Measurements from ENCODE around the gene FCRLA.
"Not testable (repeated sequence)": the region's sequence is repeated elsewhere in the genome, so short reads cannot be mapped to it uniquely, and the experiment has no call there.

FCRLA gene

GRCh38 chr1:161706482-161707347 lies at the start of gene FCRLA:
TSS of gene FCRLA (plus strand) at chr1:161707229. CDS start at chr1:161707265, 36 bp downstream.
- peaks cover 7% of the 10 kb centered on the region for H3K36me3 ChIP-seq (replicated peaks; ENCODE audit: low read depth, low read length)
- H3K4me3 ChIP-seq (ENCODE audit: low read length) = peak within 1 kb of the TSS; percentile 62
- H3K4me2 ChIP-seq (ENCODE audit: low read length) = peak within 1 kb of the TSS; percentile 80
- no peaks in the 10 kb centered on the region for H3K27me3 ChIP-seq (ENCODE audit: low read depth, low read length)
- H3K27ac ChIP-seq (ENCODE audit: low read length) = peak within 1 kb of the TSS; percentile 91
- TF ChIP-seq CTCF (IDR thresholded peaks at IDR 0.05; ENCODE audit: low read depth, low read length) (no peak), EZH2phosphoT487 (IDR thresholded peaks at IDR 0.05; ENCODE audit: low read depth) (no peak)
- no peaks in the 10 kb centered on the region for H4K20me1 ChIP-seq (ENCODE audit: insufficient read depth, low read length)
- peaks cover 66% of the 10 kb centered on the region for H3K4me1 ChIP-seq (ENCODE audit: low read length)
- no peak within 1 kb of the TSS for H2AFZ ChIP-seq (ENCODE audit: low read depth, low read length)
- H3K79me2 ChIP-seq (ENCODE audit: low read length) = peaks cover 14% of the 10 kb centered on the region
- no peaks in the 10 kb centered on the region for H3K9me3 ChIP-seq (ENCODE audit: insufficient read depth, low read length)
- peak within 1 kb of the TSS; percentile 65 for H3K9ac ChIP-seq (ENCODE audit: low read length)

- not testable (repeated sequence) for H3K4me3 ChIP-seq (ENCODE audit: low read length); H3K9ac ChIP-seq (ENCODE audit: low read length); H3K79me2 ChIP-seq (ENCODE audit: low read length); H3K4me1 ChIP-seq (ENCODE audit: low read length); H4K20me1 ChIP-seq (ENCODE audit: insufficient read depth, low read length); H3K36me3 ChIP-seq (replicated peaks; ENCODE audit: low read depth, low read length); H3K27me3 ChIP-seq (ENCODE audit: low read depth, low read length); H3K4me2 ChIP-seq (ENCODE audit: low read length); H3K9me3 ChIP-seq (ENCODE audit: insufficient read depth, low read length); H3K27ac ChIP-seq (ENCODE audit: low read length); H2AFZ ChIP-seq (ENCODE audit: low read depth, low read length)
Measured at GRCh38 chr1:161658524-161658923, 48.5 kb upstream of the FCRLA start.

- H3K4me3 ChIP-seq (ENCODE audit: low read length); H3K79me2 ChIP-seq (ENCODE audit: low read length); H3K9me3 ChIP-seq (ENCODE audit: insufficient read depth, low read length); H4K20me1 ChIP-seq (ENCODE audit: insufficient read depth, low read length); H3K4me2 ChIP-seq (ENCODE audit: low read length); H3K4me1 ChIP-seq (ENCODE audit: low read length); H3K27me3 ChIP-seq (ENCODE audit: low read depth, low read length); H3K9ac ChIP-seq (ENCODE audit: low read length); H3K27ac ChIP-seq (ENCODE audit: low read length); H3K36me3 ChIP-seq (replicated peaks; ENCODE audit: low read depth, low read length); H2AFZ ChIP-seq (ENCODE audit: low read depth, low read length): not testable (repeated sequence)
Measured at GRCh38 chr1:161661660-161662311, 45.2 kb upstream of the FCRLA start.

GRCh38 chr1:161662684-161663339 lies 44.2 kb upstream of the FCRLA start, which contains the start of gene FCGR2B:
TSS of gene FCGR2B (plus strand) at chr1:161663143. CDS start at chr1:161663242, 99 bp downstream.
- H4K20me1 ChIP-seq (ENCODE audit: insufficient read depth, low read length); H2AFZ ChIP-seq (ENCODE audit: low read depth, low read length); H3K9me3 ChIP-seq (ENCODE audit: insufficient read depth, low read length); H3K9ac ChIP-seq (ENCODE audit: low read length); H3K4me2 ChIP-seq (ENCODE audit: low read length); H3K4me3 ChIP-seq (ENCODE audit: low read length); H3K79me2 ChIP-seq (ENCODE audit: low read length); H3K27ac ChIP-seq (ENCODE audit: low read length); H3K27me3 ChIP-seq (ENCODE audit: low read depth, low read length); H3K4me1 ChIP-seq (ENCODE audit: low read length); H3K36me3 ChIP-seq (replicated peaks; ENCODE audit: low read depth, low read length): not testable (repeated sequence)

- H2AFZ ChIP-seq (ENCODE audit: low read depth, low read length); H3K4me1 ChIP-seq (ENCODE audit: low read length); H3K27ac ChIP-seq (ENCODE audit: low read length); H3K9ac ChIP-seq (ENCODE audit: low read length); H3K4me2 ChIP-seq (ENCODE audit: low read length); H3K9me3 ChIP-seq (ENCODE audit: insufficient read depth, low read length); H3K36me3 ChIP-seq (replicated peaks; ENCODE audit: low read depth, low read length); H3K4me3 ChIP-seq (ENCODE audit: low read length); H3K79me2 ChIP-seq (ENCODE audit: low read length); H4K20me1 ChIP-seq (ENCODE audit: insufficient read depth, low read length); H3K27me3 ChIP-seq (ENCODE audit: low read depth, low read length): not testable (repeated sequence)
Measured at GRCh38 chr1:161663569-161663968, 43.5 kb upstream of the FCRLA start.

GRCh38 chr1:161664689-161665088 lies 42.3 kb upstream of the FCRLA start:
- H4K20me1 ChIP-seq (ENCODE audit: insufficient read depth, low read length); H3K9me3 ChIP-seq (ENCODE audit: insufficient read depth, low read length); H3K27me3 ChIP-seq (ENCODE audit: low read depth, low read length); H3K9ac ChIP-seq (ENCODE audit: low read length); H3K4me3 ChIP-seq (ENCODE audit: low read length); H3K36me3 ChIP-seq (replicated peaks; ENCODE audit: low read depth, low read length); H2AFZ ChIP-seq (ENCODE audit: low read depth, low read length); H3K79me2 ChIP-seq (ENCODE audit: low read length); H3K27ac ChIP-seq (ENCODE audit: low read length); H3K4me2 ChIP-seq (ENCODE audit: low read length); H3K4me1 ChIP-seq (ENCODE audit: low read length): not testable (repeated sequence)

- not testable (repeated sequence) for H3K4me1 ChIP-seq (ENCODE audit: low read length)
Measured at GRCh38 chr1:161671045-161672020, 35.7 kb upstream of the FCRLA start.

More at GRCh38 chr1:161671045-161672020, 35.7 kb upstream of the FCRLA start:
- not testable (repeated sequence) for H3K9ac ChIP-seq (ENCODE audit: low read length); H2AFZ ChIP-seq (ENCODE audit: low read depth, low read length); H3K27ac ChIP-seq (ENCODE audit: low read length); H3K79me2 ChIP-seq (ENCODE audit: low read length); H3K4me3 ChIP-seq (ENCODE audit: low read length); H3K27me3 ChIP-seq (ENCODE audit: low read depth, low read length); H4K20me1 ChIP-seq (ENCODE audit: insufficient read depth, low read length); H3K36me3 ChIP-seq (replicated peaks; ENCODE audit: low read depth, low read length); H3K9me3 ChIP-seq (ENCODE audit: insufficient read depth, low read length)
- H3K4me2 ChIP-seq (ENCODE audit: low read length) = 0 out of 2 replicates have a peak overlapping the region, but pooled peaks have one; percentile 9
